Keratinocyte (primary cell): ENCODE data around the gene U2AF1L4.

Experiments used
- EZH2 ChIP-seq: IDR thresholded peaks from one replicate; pipeline ENCODE4 v1.6.1; 2012; ENCODE audit warnings: inconsistent platforms, mild to moderate bottlenecking, low read length, moderate library complexity
- TF ChIP-seq, protein P1 (sequence below), 3 experiments: IDR thresholded peaks in 1 of 3; conservative IDR thresholded peaks in 1 of 3; optimal IDR thresholded peaks in 1 of 3; 2 replicates in 2 of 3; 3 replicates in 1 of 3; pipeline versions ENCODE3 to v1.5.1; 2011; ENCODE audit warnings: low read length in 3 of 3, mild to moderate bottlenecking in 3 of 3, moderate library complexity in 2 of 3, control low read depth in 1 of 3, inconsistent platforms in 1 of 3; ENCODE audit not compliant: insufficient read depth in 2 of 3; ENCODE audit errors: extremely low read depth in 1 of 3

DNA sequence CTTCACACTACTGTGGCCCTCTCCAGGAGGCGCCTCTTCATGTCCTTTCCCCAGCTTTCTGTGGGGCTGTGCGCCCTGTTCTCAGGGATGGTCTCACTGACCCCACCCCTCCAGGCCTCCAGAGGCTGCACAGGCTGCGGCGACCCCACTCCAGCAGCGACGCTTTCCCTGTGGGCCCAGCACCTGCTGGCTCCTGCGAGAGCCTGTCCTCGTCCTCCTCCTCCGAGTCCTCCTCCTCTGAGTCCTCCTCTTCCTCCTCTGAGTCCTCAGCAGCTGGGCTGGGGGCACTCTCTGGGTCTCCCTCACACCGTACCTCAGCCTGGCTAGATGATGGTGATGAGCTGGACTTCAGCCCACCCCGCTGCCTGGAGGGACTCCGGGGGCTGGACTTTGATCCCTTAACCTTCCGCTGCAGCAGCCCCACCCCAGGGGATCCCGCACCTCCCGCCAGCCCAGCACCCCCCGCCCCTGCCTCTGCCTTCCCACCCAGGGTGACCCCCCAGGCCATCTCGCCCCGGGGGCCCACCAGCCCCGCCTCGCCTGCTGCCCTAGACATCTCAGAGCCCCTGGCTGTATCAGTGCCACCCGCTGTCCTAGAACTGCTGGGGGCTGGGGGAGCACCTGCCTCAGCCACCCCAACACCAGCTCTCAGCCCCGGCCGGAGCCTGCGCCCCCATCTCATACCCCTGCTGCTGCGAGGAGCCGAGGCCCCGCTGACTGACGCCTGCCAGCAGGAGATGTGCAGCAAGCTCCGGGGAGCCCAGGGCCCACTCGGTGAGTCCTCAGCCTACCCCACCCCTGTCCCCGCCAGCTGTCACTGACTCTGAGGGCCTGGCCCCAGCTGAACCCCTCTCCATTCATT is 41.3 kb upstream of the U2AF1L4 start:
- TF ChIP-seq, protein P1, sequence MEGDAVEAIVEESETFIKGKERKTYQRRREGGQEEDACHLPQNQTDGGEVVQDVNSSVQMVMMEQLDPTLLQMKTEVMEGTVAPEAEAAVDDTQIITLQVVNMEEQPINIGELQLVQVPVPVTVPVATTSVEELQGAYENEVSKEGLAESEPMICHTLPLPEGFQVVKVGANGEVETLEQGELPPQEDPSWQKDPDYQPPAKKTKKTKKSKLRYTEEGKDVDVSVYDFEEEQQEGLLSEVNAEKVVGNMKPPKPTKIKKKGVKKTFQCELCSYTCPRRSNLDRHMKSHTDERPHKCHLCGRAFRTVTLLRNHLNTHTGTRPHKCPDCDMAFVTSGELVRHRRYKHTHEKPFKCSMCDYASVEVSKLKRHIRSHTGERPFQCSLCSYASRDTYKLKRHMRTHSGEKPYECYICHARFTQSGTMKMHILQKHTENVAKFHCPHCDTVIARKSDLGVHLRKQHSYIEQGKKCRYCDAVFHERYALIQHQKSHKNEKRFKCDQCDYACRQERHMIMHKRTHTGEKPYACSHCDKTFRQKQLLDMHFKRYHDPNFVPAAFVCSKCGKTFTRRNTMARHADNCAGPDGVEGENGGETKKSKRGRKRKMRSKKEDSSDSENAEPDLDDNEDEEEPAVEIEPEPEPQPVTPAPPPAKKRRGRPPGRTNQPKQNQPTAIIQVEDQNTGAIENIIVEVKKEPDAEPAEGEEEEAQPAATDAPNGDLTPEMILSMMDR (optimal IDR thresholded peaks at IDR 0.05 in 1 of 3, IDR thresholded peaks at IDR 0.05 in 1 of 3, conservative IDR thresholded peaks at IDR 0.05 in 1 of 3; ENCODE audit: extremely low read depth in 1 of 3, insufficient read depth in 2 of 3, low read length in 3 of 3), result no peak
- TF ChIP-seq EZH2, result no peak
